ENCODE measurements around the gene KCNQ1. TPM values are rescaled to one million over a fixed set of nuclear protein-coding genes. Genes with fewer than 3 reads are reported as not detected.

Gene KCNQ1
- total RNA-seq, 1 experiment from 2014 or later: 2.5 TPM

DNA sequence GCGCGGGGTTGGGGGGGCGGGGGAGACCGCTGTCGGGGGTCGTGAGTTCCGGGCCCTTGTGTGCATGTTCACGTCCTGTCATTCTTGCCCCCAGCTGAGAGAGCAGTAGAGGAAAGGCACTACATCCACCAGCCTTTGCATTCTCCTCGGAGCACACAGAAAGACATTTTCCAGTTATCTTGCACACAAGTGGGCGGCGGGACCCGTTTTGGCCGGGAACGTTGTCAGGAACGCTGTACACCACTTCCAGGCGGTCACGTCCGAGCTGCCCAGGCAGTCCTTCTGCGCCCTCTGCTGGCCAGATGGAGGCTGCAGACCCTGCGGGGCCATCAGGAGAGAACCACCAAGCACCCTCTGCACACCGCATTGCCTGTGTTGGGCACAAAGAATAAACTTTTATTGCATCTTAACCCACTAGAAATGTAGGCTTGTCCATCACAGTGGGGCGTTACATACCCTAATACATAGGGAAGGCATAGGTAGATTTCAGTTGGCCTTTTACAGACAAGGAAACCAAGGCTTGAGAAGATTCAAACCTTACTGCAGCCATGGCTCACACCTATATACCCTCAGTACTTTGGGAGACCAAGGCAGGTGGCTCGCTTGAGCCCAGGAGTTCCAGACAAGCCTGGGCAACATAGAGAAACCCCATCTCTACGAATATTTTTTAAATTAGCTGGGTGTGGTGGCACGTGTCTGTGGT is 443.6 kb downstream of the KCNQ1 start (continued):
- TF ChIP-seq PRDM15 (CRISPR knock-in tag; IDR thresholded peaks at IDR 0.05): no peak
- TF ChIP-seq OVOL2 (CRISPR knock-in tag; IDR thresholded peaks at IDR 0.05; ENCODE audit: borderline replicate concordance): no peak
- TF ChIP-seq, protein P1, sequence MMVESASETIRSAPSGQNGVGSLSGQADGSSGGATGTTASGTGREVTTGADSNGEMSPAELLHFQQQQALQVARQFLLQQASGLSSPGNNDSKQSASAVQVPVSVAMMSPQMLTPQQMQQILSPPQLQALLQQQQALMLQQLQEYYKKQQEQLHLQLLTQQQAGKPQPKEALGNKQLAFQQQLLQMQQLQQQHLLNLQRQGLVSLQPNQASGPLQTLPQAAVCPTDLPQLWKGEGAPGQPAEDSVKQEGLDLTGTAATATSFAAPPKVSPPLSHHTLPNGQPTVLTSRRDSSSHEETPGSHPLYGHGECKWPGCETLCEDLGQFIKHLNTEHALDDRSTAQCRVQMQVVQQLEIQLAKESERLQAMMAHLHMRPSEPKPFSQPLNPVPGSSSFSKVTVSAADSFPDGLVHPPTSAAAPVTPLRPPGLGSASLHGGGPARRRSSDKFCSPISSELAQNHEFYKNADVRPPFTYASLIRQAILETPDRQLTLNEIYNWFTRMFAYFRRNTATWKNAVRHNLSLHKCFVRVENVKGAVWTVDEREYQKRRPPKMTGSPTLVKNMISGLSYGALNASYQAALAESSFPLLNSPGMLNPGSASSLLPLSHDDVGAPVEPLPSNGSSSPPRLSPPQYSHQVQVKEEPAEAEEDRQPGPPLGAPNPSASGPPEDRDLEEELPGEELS (CRISPR knock-in tag; IDR thresholded peaks at IDR 0.05): no peak
- no peak for TF ChIP-seq ELF4 (CRISPR knock-in tag; IDR thresholded peaks at IDR 0.05; ENCODE audit: low read depth)
- TF ChIP-seq ZNF423 (CRISPR knock-in tag; IDR thresholded peaks at IDR 0.05): no peak
- 0 out of 2 replicates have a peak, but pooled peaks have one; percentile 7 for TF ChIP-seq ZNF121 (CRISPR knock-in tag; IDR thresholded peaks at IDR 0.05)
- TF ChIP-seq CREB1 (CRISPR knock-in tag; IDR thresholded peaks at IDR 0.05): no peak
- no peak for TF ChIP-seq ESRRA (CRISPR knock-in tag; IDR thresholded peaks at IDR 0.05; ENCODE audit: borderline replicate concordance)
- no peak for TF ChIP-seq MLX (CRISPR knock-in tag; IDR thresholded peaks at IDR 0.05)
- TF ChIP-seq FOXP1 (CRISPR knock-in tag; IDR thresholded peaks at IDR 0.05; ENCODE audit: borderline replicate concordance): no peak
- TF ChIP-seq SMAD3 (CRISPR knock-in tag; IDR thresholded peaks at IDR 0.05; ENCODE audit: borderline replicate concordance): no peak
- 0 out of 2 replicates have a peak, but pooled peaks have one; percentile 36 for TF ChIP-seq ZNF416 (CRISPR knock-in tag; IDR thresholded peaks at IDR 0.05)

DNA sequence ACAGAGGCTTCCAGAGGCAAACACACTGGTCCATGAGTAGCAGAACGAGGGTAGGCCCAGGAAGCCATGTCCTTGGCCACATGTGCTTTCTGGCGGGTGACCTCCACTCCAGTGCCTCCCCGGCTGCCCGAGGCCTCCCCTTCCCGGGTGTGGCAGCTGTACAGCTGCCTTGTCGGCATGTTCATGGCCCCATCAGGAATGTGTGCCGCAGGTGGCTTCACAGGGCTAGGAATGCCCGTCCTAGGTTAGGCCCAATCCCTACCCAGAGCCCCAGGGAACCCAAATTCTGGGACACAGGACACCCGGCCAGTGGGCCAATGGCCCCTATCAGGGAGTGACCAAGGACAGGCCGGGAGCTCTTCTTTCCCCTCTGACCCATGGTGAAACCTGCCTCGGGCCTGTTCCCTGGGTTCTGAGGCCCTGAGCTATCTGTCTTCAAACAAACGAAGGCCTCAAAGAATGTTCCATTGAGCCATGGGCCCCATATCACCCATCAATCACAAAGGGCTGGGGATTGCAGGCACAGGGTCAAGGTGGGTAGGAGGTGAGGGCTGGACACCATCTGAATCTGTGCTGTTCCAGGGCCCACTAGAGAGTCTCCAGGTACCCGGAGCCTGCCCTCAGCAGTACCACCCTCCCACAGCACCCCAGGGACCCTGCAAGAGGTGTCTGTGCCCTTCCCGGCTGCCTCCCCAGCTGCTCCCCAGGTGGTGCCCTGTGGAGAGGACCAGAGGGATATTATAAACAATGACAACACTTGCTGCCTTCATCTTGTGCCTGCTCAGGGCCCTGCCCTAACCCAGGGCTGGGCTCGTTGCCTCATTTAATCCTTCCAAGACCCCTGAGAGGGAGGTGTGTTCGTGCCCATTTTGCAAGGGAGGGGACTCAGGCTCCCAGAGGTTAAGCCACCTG is 444.8 kb downstream of the KCNQ1 start:
- DNase-seq (ENCODE audit: low spot score): no peak
- H3K36me3 Mint-ChIP-seq: no peaks in the 10 kb centered on the region
- H3K4me1 Mint-ChIP-seq: peaks cover 21% of the 10 kb centered on the region
- H3K27me3 Mint-ChIP-seq (ENCODE audit: low read depth): peaks cover 49% of the 10 kb centered on the region
- no peak overlapping the region for H3K27ac Mint-ChIP-seq
- ATAC-seq: no peak
- POLR2A ChIA-PET: no interaction called here
- no peaks in the 10 kb centered on the region; the same call in 1 of the 2 replicates for H3K9me3 Mint-ChIP-seq
- H3K4me3 Mint-ChIP-seq: no peak overlapping the region
- CTCF ChIA-PET: interaction anchor here (0.6 to 12.8 kb wide), 8 partner anchors 21 to 585 kb away, joined by 3 to 369 read pairs (median 6); partner anchors contain the start of gene PHLDA2
- TF ChIP-seq ZNF121 (CRISPR knock-in tag; IDR thresholded peaks at IDR 0.05): no peak
- no peak for TF ChIP-seq ESRRA (CRISPR knock-in tag; IDR thresholded peaks at IDR 0.05; ENCODE audit: borderline replicate concordance)
- TF ChIP-seq, protein P2, sequence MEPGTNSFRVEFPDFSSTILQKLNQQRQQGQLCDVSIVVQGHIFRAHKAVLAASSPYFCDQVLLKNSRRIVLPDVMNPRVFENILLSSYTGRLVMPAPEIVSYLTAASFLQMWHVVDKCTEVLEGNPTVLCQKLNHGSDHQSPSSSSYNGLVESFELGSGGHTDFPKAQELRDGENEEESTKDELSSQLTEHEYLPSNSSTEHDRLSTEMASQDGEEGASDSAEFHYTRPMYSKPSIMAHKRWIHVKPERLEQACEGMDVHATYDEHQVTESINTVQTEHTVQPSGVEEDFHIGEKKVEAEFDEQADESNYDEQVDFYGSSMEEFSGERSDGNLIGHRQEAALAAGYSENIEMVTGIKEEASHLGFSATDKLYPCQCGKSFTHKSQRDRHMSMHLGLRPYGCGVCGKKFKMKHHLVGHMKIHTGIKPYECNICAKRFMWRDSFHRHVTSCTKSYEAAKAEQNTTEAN (CRISPR knock-in tag; IDR thresholded peaks at IDR 0.05): no peak
- TF ChIP-seq MLX (CRISPR knock-in tag; IDR thresholded peaks at IDR 0.05): no peak
- no peak for TF ChIP-seq ZNF219 (CRISPR knock-in tag; IDR thresholded peaks at IDR 0.05; ENCODE audit: borderline replicate concordance)
- TF ChIP-seq, protein P3, sequence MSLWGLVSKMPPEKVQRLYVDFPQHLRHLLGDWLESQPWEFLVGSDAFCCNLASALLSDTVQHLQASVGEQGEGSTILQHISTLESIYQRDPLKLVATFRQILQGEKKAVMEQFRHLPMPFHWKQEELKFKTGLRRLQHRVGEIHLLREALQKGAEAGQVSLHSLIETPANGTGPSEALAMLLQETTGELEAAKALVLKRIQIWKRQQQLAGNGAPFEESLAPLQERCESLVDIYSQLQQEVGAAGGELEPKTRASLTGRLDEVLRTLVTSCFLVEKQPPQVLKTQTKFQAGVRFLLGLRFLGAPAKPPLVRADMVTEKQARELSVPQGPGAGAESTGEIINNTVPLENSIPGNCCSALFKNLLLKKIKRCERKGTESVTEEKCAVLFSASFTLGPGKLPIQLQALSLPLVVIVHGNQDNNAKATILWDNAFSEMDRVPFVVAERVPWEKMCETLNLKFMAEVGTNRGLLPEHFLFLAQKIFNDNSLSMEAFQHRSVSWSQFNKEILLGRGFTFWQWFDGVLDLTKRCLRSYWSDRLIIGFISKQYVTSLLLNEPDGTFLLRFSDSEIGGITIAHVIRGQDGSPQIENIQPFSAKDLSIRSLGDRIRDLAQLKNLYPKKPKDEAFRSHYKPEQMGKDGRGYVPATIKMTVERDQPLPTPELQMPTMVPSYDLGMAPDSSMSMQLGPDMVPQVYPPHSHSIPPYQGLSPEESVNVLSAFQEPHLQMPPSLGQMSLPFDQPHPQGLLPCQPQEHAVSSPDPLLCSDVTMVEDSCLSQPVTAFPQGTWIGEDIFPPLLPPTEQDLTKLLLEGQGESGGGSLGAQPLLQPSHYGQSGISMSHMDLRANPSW (CRISPR knock-in tag; conservative IDR thresholded peaks at IDR 0.05; ENCODE audit: low read depth): no peak
- TF ChIP-seq SOX15 (CRISPR knock-in tag; IDR thresholded peaks at IDR 0.05): no peak
- TF ChIP-seq, protein P4, sequence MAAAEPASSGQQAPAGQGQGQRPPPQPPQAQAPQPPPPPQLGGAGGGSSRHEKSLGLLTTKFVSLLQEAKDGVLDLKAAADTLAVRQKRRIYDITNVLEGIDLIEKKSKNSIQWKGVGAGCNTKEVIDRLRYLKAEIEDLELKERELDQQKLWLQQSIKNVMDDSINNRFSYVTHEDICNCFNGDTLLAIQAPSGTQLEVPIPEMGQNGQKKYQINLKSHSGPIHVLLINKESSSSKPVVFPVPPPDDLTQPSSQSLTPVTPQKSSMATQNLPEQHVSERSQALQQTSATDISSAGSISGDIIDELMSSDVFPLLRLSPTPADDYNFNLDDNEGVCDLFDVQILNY (CRISPR knock-in tag; IDR thresholded peaks at IDR 0.05): no peak
- TF ChIP-seq, protein P5, sequence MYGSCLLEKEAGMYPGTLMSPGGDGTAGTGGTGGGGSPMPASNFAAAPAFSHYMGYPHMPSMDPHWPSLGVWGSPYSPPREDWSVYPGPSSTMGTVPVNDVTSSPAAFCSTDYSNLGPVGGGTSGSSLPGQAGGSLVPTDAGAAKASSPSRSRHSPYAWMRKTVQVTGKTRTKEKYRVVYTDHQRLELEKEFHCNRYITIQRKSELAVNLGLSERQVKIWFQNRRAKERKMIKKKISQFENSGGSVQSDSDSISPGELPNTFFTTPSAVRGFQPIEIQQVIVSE (CRISPR knock-in tag; IDR thresholded peaks at IDR 0.05; ENCODE audit: borderline replicate concordance): no peak
- no peak for TF ChIP-seq ZNF138 (CRISPR knock-in tag; conservative IDR thresholded peaks at IDR 0.05)
- TF ChIP-seq CBFB (CRISPR knock-in tag; IDR thresholded peaks at IDR 0.05; ENCODE audit: low read depth): no peak

Measured in WTC11 (cell line).